ENCODE results near the gene XYLT1. TPM values are rescaled to one million over a fixed set of nuclear protein-coding genes. Genes with fewer than 3 reads are reported as not detected.

The XYLT1 gene
- total RNA-seq, 1 experiment from 2014 or later = 25.0 TPM

DNA sequence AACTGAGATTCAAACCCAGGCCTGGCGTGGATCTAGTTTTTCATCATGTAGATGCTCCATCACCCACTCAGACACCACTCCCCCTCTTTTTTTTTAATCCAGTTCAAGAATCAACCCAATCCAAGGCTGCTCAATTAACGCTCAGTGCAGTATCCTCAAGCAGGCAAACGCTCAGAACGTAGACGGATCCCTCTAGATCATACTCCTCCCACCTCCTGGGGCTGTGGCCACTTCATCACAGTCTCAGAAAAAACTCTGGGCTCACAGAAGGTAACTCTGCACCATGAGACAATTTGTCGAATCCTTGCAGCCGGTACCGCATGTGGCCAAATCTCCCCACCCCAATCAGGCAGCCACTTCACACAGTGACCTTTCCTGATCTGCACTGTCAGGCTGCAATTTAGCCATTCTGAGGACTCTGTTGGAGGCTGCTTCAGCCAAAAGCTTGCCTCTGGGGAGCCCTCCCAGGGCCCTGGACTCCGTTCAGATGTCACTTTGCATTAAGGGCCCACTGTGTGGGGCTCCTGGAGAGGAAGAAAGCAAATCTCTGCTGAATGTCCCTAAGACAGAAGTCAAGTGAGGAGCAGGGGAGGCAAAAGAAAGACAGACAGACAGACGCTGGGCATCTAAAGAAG is 183.5 kb downstream of the XYLT1 start (continued):
- TF ChIP-seq ZNF671 (CRISPR knock-in tag; IDR thresholded peaks at IDR 0.05) = no peak
- TF ChIP-seq FOXK1 (CRISPR knock-in tag; IDR thresholded peaks at IDR 0.05) = no peak
- no peak for TF ChIP-seq E2F5 (CRISPR knock-in tag; IDR thresholded peaks at IDR 0.05)
- TF ChIP-seq, protein P1, sequence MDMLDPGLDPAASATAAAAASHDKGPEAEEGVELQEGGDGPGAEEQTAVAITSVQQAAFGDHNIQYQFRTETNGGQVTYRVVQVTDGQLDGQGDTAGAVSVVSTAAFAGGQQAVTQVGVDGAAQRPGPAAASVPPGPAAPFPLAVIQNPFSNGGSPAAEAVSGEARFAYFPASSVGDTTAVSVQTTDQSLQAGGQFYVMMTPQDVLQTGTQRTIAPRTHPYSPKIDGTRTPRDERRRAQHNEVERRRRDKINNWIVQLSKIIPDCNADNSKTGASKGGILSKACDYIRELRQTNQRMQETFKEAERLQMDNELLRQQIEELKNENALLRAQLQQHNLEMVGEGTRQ (CRISPR knock-in tag; IDR thresholded peaks at IDR 0.05) = no peak
- no peak for TF ChIP-seq ZNF232 (CRISPR knock-in tag; IDR thresholded peaks at IDR 0.05)

GRCh38 chr16:17286443-17286842 is 184.3 kb downstream of the XYLT1 start:
- Mint-ChIP-seq H3K27ac (no peak overlapping the region), H3K4me1 (peaks cover 12% of the 10 kb centered on the region), H3K27me3 (ENCODE audit: low read depth) (no peaks in the 10 kb centered on the region), H3K4me3 (no peak overlapping the region), H3K9me3 (no peaks in the 10 kb centered on the region), H3K36me3 (no peaks in the 10 kb centered on the region)
- DNase-seq (ENCODE audit: low spot score) (no peak), ATAC-seq (no peak)
- ChIA-PET CTCF (no interaction called here), POLR2A (no interaction called here)
- TF ChIP-seq OVOL2 (CRISPR knock-in tag; IDR thresholded peaks at IDR 0.05; ENCODE audit: borderline replicate concordance) (no peak), NFATC4 (CRISPR knock-in tag; IDR thresholded peaks at IDR 0.05) (no peak)

GRCh38 chr16:17283016-17283415 is 187.7 kb downstream of the XYLT1 start:
- Mint-ChIP-seq H3K27me3 (ENCODE audit: low read depth) (no peaks in the 10 kb centered on the region), H3K36me3 (no peaks in the 10 kb centered on the region), H3K9me3 (no peaks in the 10 kb centered on the region), H3K4me1 (peaks cover 24% of the 10 kb centered on the region), H3K27ac (no peak overlapping the region), H3K4me3 (no peak overlapping the region)
- POLR2A ChIA-PET = no interaction called here
- DNase-seq (ENCODE audit: low spot score) = no peak
- ATAC-seq = no peak
- CTCF ChIA-PET = interaction anchor here (0.6 to 2.6 kb wide), 4 partner anchors 89 to 292 kb away, joined by 3 to 13 read pairs (median 4); no protein-coding TSS in a partner anchor
- TF ChIP-seq MXD4 (CRISPR knock-in tag; IDR thresholded peaks at IDR 0.05; ENCODE audit: borderline replicate concordance) = no peak
- TF ChIP-seq, protein P2, sequence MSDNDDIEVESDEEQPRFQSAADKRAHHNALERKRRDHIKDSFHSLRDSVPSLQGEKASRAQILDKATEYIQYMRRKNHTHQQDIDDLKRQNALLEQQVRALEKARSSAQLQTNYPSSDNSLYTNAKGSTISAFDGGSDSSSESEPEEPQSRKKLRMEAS (CRISPR knock-in tag; IDR thresholded peaks at IDR 0.05) = no peak
- no peak for TF ChIP-seq OVOL2 (CRISPR knock-in tag; IDR thresholded peaks at IDR 0.05; ENCODE audit: borderline replicate concordance)
- TF ChIP-seq, protein P3, sequence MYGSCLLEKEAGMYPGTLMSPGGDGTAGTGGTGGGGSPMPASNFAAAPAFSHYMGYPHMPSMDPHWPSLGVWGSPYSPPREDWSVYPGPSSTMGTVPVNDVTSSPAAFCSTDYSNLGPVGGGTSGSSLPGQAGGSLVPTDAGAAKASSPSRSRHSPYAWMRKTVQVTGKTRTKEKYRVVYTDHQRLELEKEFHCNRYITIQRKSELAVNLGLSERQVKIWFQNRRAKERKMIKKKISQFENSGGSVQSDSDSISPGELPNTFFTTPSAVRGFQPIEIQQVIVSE (CRISPR knock-in tag; IDR thresholded peaks at IDR 0.05; ENCODE audit: borderline replicate concordance) = no peak
- TF ChIP-seq TEAD4 (CRISPR knock-in tag; IDR thresholded peaks at IDR 0.05) = no peak
- TF ChIP-seq ZBTB43 (CRISPR knock-in tag; IDR thresholded peaks at IDR 0.05) = no peak
- TF ChIP-seq ZNF219 (CRISPR knock-in tag; IDR thresholded peaks at IDR 0.05; ENCODE audit: borderline replicate concordance) = no peak
- TF ChIP-seq CTCF (IDR thresholded peaks at IDR 0.05) = no peak
- TF ChIP-seq, protein P4, sequence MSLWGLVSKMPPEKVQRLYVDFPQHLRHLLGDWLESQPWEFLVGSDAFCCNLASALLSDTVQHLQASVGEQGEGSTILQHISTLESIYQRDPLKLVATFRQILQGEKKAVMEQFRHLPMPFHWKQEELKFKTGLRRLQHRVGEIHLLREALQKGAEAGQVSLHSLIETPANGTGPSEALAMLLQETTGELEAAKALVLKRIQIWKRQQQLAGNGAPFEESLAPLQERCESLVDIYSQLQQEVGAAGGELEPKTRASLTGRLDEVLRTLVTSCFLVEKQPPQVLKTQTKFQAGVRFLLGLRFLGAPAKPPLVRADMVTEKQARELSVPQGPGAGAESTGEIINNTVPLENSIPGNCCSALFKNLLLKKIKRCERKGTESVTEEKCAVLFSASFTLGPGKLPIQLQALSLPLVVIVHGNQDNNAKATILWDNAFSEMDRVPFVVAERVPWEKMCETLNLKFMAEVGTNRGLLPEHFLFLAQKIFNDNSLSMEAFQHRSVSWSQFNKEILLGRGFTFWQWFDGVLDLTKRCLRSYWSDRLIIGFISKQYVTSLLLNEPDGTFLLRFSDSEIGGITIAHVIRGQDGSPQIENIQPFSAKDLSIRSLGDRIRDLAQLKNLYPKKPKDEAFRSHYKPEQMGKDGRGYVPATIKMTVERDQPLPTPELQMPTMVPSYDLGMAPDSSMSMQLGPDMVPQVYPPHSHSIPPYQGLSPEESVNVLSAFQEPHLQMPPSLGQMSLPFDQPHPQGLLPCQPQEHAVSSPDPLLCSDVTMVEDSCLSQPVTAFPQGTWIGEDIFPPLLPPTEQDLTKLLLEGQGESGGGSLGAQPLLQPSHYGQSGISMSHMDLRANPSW (CRISPR knock-in tag; conservative IDR thresholded peaks at IDR 0.05; ENCODE audit: low read depth) = no peak
- no peak for TF ChIP-seq RORB (CRISPR knock-in tag; IDR thresholded peaks at IDR 0.05)
